ENCODE results near the gene CNOT1.

- TF ChIP-seq CTCF (IDR thresholded peaks at IDR 0.05; ENCODE audit: insufficient read depth, low read length) (no peak), POLR2AphosphoS5 (IDR thresholded peaks at IDR 0.05; ENCODE audit: low read depth) (no peak), GABPA (IDR thresholded peaks at IDR 0.05; ENCODE audit: low read depth) (no peak), SPI1 (IDR thresholded peaks at IDR 0.05; ENCODE audit: borderline replicate concordance, low read depth) (no peak)
Measured at GRCh38 chr16:58577141-58577540, 52.5 kb downstream of the CNOT1 start.
